GM19455 (cell line): ENCODE measurements around the gene PTPRD.
"Not testable (repeated sequence)": the region's sequence is repeated elsewhere in the genome, so short reads cannot be mapped to it uniquely, and the experiment has no call there.

Experiments used
- ATAC-seq: cut with Tn5 transposase; IDR thresholded peaks from one replicate; pipeline ENCODE4 v1.9.1; 2021; ENCODE audit not compliant: unreplicated experiment

Gene PTPRD

GRCh38 chr9:9387511-9388115, 1225.2 kb downstream of the PTPRD start:
- ATAC-seq, result no peak

DNA sequence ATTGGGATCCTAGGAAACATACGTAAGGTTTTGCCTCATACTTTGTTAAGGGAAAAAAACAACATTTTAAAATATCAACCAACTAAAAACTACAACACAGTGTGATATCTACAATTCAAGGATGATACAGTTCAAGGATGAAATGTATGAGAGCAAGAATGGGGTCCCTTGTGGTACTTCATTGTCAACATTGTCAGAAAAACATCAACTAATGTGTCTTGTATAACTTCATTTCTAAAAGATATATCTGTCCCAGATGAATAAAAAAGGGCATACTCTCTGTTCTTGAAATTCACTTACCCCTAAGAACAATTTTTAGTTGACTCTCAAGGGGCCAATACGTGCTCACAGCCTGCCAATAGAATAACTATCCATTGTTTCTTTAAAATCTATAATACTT, 1250.5 kb downstream of the PTPRD start:
- no peak for ATAC-seq

GRCh38 chr9:9352877-9353481, 1259.8 kb downstream of the PTPRD start:
- no peak for ATAC-seq

DNA sequence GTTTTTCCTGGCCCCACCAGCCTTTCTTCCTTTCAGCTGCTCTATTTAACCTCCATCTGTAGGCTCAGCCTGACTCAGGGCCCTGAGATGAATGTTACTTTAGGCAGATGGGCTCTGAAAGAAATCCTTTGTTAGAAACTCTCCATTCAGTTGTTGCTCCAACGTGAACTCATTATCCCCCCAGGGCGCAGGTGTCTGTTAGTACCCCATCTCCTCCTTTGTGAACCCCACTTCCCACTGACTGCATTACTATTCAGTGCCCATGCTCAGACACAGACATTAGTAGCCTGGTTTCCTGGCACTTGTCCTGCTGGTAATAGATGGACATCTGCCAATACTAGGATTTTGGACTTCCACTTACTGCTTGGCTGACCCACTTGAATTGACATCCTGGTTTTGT, 1271.6 kb downstream of the PTPRD start:
- no peak for ATAC-seq

DNA sequence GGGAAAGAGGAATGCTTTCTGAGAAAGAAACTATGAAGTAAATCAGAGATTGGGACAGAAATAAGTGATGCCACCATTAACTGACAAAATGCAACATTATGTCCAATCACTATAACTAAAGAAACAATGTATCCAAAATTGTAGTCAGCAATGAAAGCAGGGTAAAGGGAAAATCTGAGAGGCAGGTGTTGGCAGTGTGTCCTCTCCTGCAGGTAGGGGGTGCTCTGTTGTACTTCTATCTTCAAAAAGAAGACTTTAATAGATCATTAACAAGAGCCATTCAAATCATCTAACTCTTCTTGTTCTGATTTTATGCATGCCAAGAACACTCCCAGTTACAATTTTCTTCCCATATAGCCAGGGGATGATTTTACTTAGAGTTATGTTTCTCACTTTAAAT, 1275.7 kb downstream of the PTPRD start:
- no peak for ATAC-seq

DNA sequence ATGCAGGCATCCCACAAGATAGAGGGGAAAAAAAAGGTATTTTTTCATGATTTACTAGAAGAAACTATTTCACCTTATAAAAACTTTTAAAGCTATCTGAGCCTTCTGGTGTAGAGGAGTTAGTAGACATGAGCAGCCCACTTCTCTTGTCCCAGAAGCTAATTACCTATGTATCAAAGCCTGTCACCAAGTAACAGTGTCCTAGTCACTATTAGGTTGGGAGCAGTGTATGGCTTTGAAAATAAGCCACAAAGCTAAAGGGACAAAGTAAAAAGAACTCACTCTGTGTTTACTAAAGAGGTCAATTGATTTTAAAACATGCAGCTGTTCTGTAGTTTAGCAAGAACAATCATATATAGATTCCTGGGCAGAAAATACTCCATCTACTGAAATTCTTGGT, 1286.1 kb downstream of the PTPRD start:
- no peak for ATAC-seq

DNA sequence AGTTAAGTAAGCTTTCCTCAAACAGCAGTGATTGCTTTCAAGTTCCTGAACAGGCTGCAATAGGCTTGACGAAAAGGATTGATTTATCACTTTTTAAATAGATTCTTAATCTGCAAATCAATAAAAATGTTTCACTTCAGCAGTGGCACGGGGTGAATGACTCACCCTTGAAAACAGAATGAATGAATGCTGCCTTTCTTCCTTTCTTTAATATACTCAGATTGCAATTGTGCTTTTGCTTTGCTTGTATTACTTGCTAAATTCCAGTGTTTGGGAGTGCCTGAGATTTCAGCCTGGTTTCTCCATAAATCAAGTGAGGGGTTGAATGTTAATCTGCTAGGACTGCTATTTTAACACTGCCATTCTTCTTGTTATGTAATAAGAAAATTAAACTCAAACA, 1293.8 kb downstream of the PTPRD start:
- no peak for ATAC-seq

- ATAC-seq, result not testable (repeated sequence)
Measured at GRCh38 chr9:9310743-9311142, 1302.1 kb downstream of the PTPRD start.

- no peak for ATAC-seq
Measured at GRCh38 chr9:9305600-9305999, 1307.2 kb downstream of the PTPRD start.

- ATAC-seq, result no peak
Measured at GRCh38 chr9:9299134-9299533, 1313.7 kb downstream of the PTPRD start.

DNA sequence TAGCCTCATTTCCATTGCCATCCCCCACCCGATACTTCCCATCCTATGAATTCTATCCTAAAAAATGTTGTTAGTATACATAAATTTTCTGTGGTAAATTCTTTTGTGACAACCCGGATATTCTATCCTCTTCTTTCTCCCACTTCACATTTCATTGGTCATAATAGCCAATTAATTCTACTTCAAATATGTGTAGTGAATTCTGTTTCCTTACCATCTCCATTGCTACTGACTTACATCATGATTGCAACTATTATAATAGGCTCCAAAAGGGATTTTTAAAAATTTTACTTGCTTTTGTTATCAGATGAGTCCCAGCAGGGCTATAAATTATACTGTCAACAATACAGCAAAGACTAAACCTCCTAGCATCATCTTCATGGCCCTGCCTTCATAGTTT, 1326.8 kb downstream of the PTPRD start:
- ATAC-seq, result no peak

DNA sequence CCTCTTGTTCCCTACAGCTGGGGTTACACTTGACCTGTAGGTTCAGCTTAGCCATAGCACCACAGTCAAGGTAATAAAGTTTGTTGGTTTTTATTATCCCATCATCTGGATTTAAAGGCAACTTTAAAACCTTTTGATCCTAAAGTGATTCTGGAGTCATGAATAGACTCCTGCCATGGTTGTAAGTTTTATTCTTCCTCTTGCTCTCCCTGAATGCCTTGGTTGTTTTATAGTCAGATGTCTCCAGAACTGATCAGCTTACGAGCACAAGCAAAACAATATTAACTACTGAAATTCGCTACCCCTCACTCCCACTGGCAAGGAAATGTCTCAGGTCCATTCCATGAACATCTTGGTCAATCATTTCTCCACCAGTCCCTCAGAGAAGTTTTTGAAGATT, 1328.6 kb downstream of the PTPRD start:
- no peak for ATAC-seq

DNA sequence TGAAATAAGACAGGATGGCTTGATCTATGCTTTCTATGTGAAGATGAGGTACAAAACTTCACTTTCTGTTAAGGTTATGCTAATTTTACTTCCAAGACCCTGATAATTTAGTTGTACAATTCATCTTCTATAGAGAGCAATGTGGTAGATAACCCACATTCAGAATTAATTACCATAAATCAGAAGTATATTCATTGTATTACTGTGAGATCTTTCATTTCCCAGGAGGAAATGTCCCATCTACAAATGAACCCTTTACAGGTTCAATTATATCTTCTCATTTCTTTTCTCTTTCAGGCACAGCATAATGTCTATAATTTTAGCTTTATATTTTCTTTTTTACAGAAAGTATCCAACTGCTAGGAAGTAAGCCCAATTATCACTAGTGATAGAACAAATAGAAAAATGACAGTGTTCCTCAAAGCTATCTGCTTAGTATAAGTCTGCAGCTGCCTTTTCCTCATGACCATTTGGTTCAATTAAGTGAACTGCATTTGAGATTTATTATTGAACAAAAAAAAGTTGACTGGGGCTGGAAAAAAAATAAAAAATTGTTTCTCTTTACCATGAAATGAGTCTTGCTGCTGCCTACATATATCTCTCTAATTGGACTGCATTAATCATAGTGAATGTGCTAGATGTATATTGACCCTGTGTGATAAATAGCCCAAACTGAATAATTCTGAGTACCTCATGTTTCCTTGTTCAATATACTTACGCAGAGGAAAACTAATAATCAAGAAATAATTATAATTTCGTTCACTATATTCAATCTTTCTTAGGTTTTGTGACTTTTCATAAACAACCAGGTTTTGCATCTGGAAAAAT, 1329.4 kb downstream of the PTPRD start:
- ATAC-seq, result no peak

GRCh38 chr9:9275601-9276000, 1337.2 kb downstream of the PTPRD start:
- ATAC-seq, result no peak

DNA sequence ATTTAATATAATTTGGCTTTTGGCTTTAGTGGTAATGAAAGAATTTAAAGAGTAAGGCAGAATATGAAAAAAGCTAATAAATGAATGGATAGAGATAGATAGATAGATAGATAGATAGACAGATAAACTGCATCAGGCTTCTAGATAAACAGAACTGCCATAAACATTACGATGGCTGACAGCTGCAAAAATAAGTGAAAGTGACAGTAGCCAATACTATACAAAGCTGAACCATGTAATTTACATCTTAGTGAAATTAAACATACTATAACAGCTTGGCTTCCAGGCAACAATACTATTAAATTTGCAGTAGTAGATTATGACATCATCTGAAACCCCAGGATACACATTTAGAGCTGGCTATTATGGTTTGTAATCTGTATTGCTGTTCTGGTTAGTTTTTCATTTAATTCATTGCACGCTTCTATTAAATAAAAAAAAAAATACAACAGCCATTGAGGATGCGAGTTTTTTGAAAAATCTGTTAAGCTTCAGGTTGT, 1354.8 kb downstream of the PTPRD start:
- ATAC-seq, result no peak

GRCh38 chr9:9246726-9247125, 1366.1 kb downstream of the PTPRD start:
- ATAC-seq, result no peak

DNA sequence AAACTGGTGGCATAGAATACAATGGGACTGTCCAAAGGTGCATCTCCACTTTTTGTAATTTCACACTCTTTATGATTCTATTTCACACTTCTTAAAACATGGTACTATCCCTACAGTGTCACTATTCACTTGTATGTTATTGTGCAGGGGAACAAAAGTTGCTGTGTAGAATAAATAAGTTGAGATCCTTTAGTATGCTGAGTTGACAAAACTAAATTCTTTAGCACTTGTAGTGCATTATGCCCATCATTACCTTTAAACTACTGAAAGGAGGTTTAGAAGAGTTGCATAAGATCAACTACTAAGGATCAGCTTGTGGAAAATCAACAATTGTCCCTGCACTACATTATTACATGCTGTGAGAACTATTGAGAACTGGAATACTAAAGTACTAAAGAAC, 1380.9 kb downstream of the PTPRD start:
- ATAC-seq, result no peak

- no peak for ATAC-seq
Measured at GRCh38 chr9:9229269-9229668, 1383.5 kb downstream of the PTPRD start.

DNA sequence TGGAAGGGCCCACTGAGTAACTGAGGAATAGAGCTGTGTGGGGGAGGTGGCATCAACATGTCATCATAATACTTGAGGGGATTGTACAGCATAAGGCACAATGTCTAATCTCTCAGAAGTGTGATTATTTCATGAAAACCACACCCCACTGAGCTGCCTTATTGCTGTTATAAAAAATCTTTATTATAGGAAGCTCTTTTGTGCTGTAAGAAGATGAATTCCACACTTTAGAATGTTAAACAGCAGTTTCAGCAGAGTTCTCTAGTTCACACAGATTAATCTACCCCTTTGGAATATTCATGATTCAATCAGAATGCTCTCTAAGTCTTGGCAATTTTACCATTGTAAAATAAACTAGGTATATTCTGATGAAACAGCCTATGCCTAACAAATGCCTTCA, 1389.6 kb downstream of the PTPRD start:
- ATAC-seq, result no peak

DNA sequence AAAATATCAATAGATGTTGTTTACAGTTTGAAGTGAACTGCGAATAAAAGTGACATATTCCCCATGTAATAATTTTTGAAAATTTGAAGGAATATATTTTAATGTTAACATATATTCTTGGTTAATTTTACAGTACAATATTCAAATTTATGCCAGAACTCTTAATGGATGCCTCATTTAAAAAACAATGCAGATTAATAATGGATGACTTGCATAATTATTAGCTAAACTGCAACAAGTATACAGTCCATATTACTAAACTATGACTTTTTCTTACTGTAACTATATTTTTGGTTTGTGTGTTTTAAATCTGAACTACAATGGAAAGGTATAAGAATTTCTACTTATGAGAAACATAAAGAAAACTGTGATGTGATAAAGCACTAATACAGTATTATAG, 1390.1 kb downstream of the PTPRD start:
- no peak for ATAC-seq

DNA sequence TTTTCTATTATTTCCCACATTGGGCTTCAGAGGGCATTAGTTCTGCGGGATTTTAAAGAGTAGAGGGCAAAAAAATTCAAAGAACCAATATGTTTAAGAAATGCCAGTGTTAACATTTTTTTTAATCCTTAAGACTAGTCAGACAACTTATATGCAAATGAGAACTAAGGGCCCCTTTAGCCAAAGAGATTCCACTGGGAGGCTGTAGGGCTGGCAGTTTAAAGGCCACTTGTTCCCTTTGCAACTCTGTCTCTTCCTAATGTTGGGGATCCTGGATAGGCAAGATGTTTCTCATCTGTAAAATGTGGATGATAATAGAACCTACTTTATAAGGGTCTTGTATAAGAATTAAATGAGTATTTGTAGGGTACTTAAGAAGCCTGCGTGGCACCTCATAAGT, 1395.9 kb downstream of the PTPRD start:
- no peak for ATAC-seq

- no peak for ATAC-seq
Measured at GRCh38 chr9:9215050-9215449, 1397.8 kb downstream of the PTPRD start.
